ENCODE measurements around the gene USP24. TPM values are rescaled to one million over a fixed set of nuclear protein-coding genes. Genes with fewer than 3 reads are reported as not detected.
A peak's percentile ranks its signal among the peaks of the same experiment; 100 is the strongest.

Gene USP24
- total RNA-seq, 1 experiment from 2014 or later: 38.5 TPM

- Histone ChIP-seq H3K4me1 (ENCODE audit: insufficient read depth, low read length) (no peaks in the 10 kb centered on the region), H3F3A (ENCODE audit: low read length, unreplicated experiment) (no peaks in the 10 kb centered on the region), H3K36me3 (ENCODE audit: low read depth, low read length) (peaks cover 41% of the 10 kb centered on the region), H3K4me3 (ENCODE audit: low read length) (no peak overlapping the region), H2AFZ (ENCODE audit: low read length) (no peak overlapping the region), H4K20me1 (ENCODE audit: low read length) (no peaks in the 10 kb centered on the region), H3K27ac (ENCODE audit: low read length) (no peak overlapping the region), H3K9ac (ENCODE audit: low read length) (no peak overlapping the region), H3K79me2 (ENCODE audit: low read length) (no peaks in the 10 kb centered on the region), H3K9me3 (ENCODE audit: low read length) (no peaks in the 10 kb centered on the region), H3K4me2 (ENCODE audit: low read length) (no peak overlapping the region), H3K9me2 (replicated peaks; ENCODE audit: low read length) (no peaks in the 10 kb centered on the region), H3K27me3 (ENCODE audit: low read length) (no peaks in the 10 kb centered on the region)
- ATAC-seq: no peak
- no peak for DNase-seq
- no peak for TF ChIP-seq EZH2phosphoT487 (IDR thresholded peaks at IDR 0.05; ENCODE audit: borderline replicate concordance, low read length)
- TF ChIP-seq EZH2 (IDR thresholded peaks at IDR 0.05; ENCODE audit: low read length, unreplicated experiment): no peak
- TF ChIP-seq, protein P1, sequence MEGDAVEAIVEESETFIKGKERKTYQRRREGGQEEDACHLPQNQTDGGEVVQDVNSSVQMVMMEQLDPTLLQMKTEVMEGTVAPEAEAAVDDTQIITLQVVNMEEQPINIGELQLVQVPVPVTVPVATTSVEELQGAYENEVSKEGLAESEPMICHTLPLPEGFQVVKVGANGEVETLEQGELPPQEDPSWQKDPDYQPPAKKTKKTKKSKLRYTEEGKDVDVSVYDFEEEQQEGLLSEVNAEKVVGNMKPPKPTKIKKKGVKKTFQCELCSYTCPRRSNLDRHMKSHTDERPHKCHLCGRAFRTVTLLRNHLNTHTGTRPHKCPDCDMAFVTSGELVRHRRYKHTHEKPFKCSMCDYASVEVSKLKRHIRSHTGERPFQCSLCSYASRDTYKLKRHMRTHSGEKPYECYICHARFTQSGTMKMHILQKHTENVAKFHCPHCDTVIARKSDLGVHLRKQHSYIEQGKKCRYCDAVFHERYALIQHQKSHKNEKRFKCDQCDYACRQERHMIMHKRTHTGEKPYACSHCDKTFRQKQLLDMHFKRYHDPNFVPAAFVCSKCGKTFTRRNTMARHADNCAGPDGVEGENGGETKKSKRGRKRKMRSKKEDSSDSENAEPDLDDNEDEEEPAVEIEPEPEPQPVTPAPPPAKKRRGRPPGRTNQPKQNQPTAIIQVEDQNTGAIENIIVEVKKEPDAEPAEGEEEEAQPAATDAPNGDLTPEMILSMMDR (conservative IDR thresholded peaks at IDR 0.05; ENCODE audit: low read depth, low read length): no peak
- intact Hi-C loops (cut with micrococcal nuclease): no loop called here
- ChIA-PET CTCF (interaction anchor here (0.7 kb wide), 1 partner anchor 28 kb away, joined by 3 read pairs; no protein-coding TSS in a partner anchor), POLR2A (ENCODE audit: unreplicated experiment) (no interaction called here)
- no TSS peak for BruUV-seq (replicated peaks)
These were observed 146.5 kb downstream of the USP24 start for GRCh38 chr1:55068638-55069037.

DNA sequence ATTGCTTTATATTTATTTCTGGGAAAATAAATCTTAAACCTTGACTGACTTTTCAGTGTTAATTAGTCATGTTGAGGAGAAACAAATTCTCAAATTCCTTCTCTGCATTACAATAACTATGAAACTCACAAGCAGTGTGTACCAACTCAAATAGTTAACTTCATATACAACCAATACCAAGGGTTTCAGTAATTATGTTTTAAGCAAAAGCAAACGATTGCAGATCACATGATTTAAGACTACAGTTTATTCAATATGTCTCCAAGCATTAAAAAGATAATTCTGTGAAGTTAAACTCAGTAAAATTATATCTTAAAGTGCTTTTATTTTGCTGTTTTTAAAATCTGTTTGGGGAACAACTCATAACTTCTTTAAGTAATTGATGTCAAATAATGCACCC is 147.2 kb downstream of the USP24 start:
- intact Hi-C loops (cut with micrococcal nuclease): no loop called here

DNA sequence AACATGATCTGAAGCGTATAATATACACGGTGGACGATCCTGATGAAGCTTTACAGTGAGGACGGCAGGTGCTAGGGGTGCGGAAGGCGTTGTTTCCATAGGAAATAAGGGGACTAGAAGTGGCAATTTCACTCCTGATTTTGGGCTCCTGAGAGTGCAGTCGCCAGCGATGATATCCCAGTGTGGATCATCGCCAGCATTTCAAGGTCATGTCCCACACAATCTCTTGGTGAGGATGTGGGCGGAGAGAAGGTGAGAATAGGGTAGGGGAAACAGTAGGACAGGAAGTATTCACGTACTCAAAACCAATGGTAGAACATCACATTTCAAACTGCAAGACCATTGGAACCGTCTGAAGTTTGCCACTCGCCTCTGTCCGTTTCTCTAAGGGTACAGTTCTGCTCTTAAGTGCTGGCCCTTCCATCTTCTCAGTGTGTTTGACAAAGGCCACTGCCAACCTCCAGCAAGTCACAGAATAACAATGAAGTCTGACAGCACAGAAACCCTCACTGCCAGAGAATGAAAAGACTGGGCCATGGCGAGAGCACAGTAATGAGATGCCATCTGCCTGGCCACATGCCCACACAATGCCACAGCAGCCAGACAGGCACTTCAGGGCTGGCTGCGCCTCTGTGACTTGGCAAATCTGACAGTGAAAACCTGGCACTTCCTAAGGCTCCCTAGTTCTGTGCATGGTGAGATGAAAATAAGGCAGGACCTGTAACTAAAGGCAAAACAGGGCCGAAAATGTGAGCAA is 148.0 kb downstream of the USP24 start:
- TF ChIP-seq, protein P1 (conservative IDR thresholded peaks at IDR 0.05; ENCODE audit: low read depth, low read length): no peak
- TF ChIP-seq EZH2phosphoT487 (IDR thresholded peaks at IDR 0.05; ENCODE audit: borderline replicate concordance, low read length) (no peak), EZH2 (IDR thresholded peaks at IDR 0.05; ENCODE audit: low read length, unreplicated experiment) (no peak)
- no peak for DNase-seq
- no TSS peak for BruUV-seq (replicated peaks)

More for the DNA sequence above, 147.2 kb downstream of the USP24 start:
- DNase-seq (no peak), ATAC-seq (no peak)
- ChIA-PET CTCF (no interaction called here), POLR2A (ENCODE audit: unreplicated experiment) (no interaction called here)
- TF ChIP-seq, protein P1 (conservative IDR thresholded peaks at IDR 0.05; ENCODE audit: low read depth, low read length): no peak
- TF ChIP-seq EZH2 (IDR thresholded peaks at IDR 0.05; ENCODE audit: low read length, unreplicated experiment): no peak
- peaks cover 33% of the 10 kb centered on the region for H3K36me3 ChIP-seq (ENCODE audit: low read depth, low read length)
- H3K27me3 ChIP-seq (ENCODE audit: low read length): no peaks in the 10 kb centered on the region
- no peak overlapping the region for H3K4me3 ChIP-seq (ENCODE audit: low read length)
- H3K9ac ChIP-seq (ENCODE audit: low read length): no peak overlapping the region
- no peak overlapping the region for H3K27ac ChIP-seq (ENCODE audit: low read length)
- no peaks in the 10 kb centered on the region for H4K20me1 ChIP-seq (ENCODE audit: low read length)
- H3K79me2 ChIP-seq (ENCODE audit: low read length): no peaks in the 10 kb centered on the region
- H2AFZ ChIP-seq (ENCODE audit: low read length): no peak overlapping the region
- no peaks in the 10 kb centered on the region for H3K9me3 ChIP-seq (ENCODE audit: low read length)
- H3F3A ChIP-seq (ENCODE audit: low read length, unreplicated experiment): no peaks in the 10 kb centered on the region
- no peaks in the 10 kb centered on the region for H3K4me1 ChIP-seq (ENCODE audit: insufficient read depth, low read length)
- H3K4me2 ChIP-seq (ENCODE audit: low read length): no peak overlapping the region
- H3K9me2 ChIP-seq (replicated peaks; ENCODE audit: low read length): no peaks in the 10 kb centered on the region
- TSS peak; percentile 6 for BruUV-seq (replicated peaks)

More for the DNA sequence above, 148.0 kb downstream of the USP24 start:
- ChIA-PET CTCF (no interaction called here), POLR2A (ENCODE audit: unreplicated experiment) (no interaction called here)
- Histone ChIP-seq H3K79me2 (ENCODE audit: low read length) (no peaks in the 10 kb centered on the region), H3K9me2 (replicated peaks; ENCODE audit: low read length) (no peaks in the 10 kb centered on the region), H3K9ac (ENCODE audit: low read length) (no peak overlapping the region), H3F3A (ENCODE audit: low read length, unreplicated experiment) (no peaks in the 10 kb centered on the region), H3K9me3 (ENCODE audit: low read length) (no peaks in the 10 kb centered on the region), H3K4me3 (ENCODE audit: low read length) (no peak overlapping the region), H3K4me1 (ENCODE audit: insufficient read depth, low read length) (no peaks in the 10 kb centered on the region), H3K36me3 (ENCODE audit: low read depth, low read length) (peaks cover 26% of the 10 kb centered on the region), H3K27ac (ENCODE audit: low read length) (no peak overlapping the region), H3K4me2 (ENCODE audit: low read length) (no peak overlapping the region), H2AFZ (ENCODE audit: low read length) (no peak overlapping the region), H4K20me1 (ENCODE audit: low read length) (no peaks in the 10 kb centered on the region), H3K27me3 (ENCODE audit: low read length) (no peaks in the 10 kb centered on the region)
- no peak for ATAC-seq
- intact Hi-C loops (cut with micrococcal nuclease): no loop called here

Data from PC-3 (cell line).